Bronchial epithelial cell (primary cell): ENCODE data around the gene DPH7. TPM values are rescaled to one million over a fixed set of nuclear protein-coding genes. Genes with fewer than 3 reads are reported as not detected.
A peak's percentile ranks its signal among the peaks of the same experiment; 100 is the strongest.
"Not testable (repeated sequence)": the region's sequence is repeated elsewhere in the genome, so short reads cannot be mapped to it uniquely, and the experiment has no call there.

Source experiments
- DNase-seq: peaks from one replicate; pipeline ENCODE4 v3.0.0-alpha.2; 2010; ENCODE audit warnings: low read depth
- FAIRE-seq: peaks from 2 replicates; lab custom pipeline; 2011; peaks lifted over from hg19 to GRCh38; lab: Jason Lieb, UNC
- H3K27me3 ChIP-seq: 2 replicates; pipeline ENCODE4 v1.5.1; 2011; ENCODE audit warnings: low read length; ENCODE audit not compliant: control insufficient read depth, insufficient read depth
- H3K36me3 ChIP-seq: 2 replicates; pipeline ENCODE4 v1.5.1; 2011; ENCODE audit warnings: low read length; ENCODE audit not compliant: control insufficient read depth, insufficient read depth
- H3K4me3 ChIP-seq: 2 replicates; pipeline ENCODE4 v1.5.1; 2011; ENCODE audit warnings: mild to moderate bottlenecking, low read depth, low read length, control low read depth
- total RNA-seq: library from RNA; depleted of rRNA; stranded (reverse); fragments of >200 nt; gene quantifications from 2 replicates; pipeline ENCODE4 v1.2.1, GENCODE V29; 2014
- TF ChIP-seq, protein P1 (sequence below): IDR thresholded peaks from 2 replicates; pipeline ENCODE4 v1.5.1; 2011; ENCODE audit warnings: mild to moderate bottlenecking, moderate library complexity, low read length, control low read depth, inconsistent platforms; ENCODE audit not compliant: insufficient read depth, severe bottlenecking

Gene DPH7
- total RNA-seq, 1 donor from 2014 or later: 33.7 TPM

GRCh38 chr9:137534256-137535119 is 44.2 kb downstream of the DPH7 start:
- DNase-seq (peak; percentile 49), FAIRE-seq (no peak)
- no peaks in the 10 kb centered on the region for H3K36me3 ChIP-seq

DNA sequence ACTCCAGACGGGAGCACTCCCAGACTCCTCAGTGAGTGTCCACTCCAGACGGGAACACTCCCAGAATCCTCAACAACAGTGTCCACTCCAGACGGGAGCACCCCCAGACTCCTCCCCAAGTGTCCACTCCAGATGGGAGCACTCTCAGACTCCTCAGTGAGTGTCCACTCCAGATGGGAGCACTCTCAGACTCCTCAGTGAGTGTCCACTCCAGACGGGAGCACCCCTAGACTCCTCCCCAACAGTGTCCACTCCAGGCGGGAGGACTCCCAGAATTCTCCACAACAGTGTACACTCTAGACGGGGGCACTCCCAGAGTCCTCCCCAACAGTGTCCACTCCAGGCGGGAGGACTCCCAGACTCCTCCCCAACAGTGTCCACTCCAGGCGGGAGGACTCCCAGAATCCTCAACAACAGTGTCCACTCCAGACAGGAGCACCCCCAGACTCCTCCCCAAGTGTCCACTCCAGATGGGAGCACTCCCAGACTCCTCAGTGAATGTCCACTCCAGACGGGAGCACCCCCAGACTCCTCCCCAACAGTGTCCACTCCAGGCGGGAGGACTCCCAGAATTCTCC is 45.7 kb downstream of the DPH7 start:
- H3K36me3 ChIP-seq, DNase-seq, H3K4me3 ChIP-seq, FAIRE-seq, H3K27me3 ChIP-seq: not testable (repeated sequence)

More at GRCh38 chr9:137534256-137535119, 44.2 kb downstream of the DPH7 start:
- Histone ChIP-seq H3K27me3 (no peaks in the 10 kb centered on the region), H3K4me3 (no peak overlapping the region)
- TF ChIP-seq, protein P1, sequence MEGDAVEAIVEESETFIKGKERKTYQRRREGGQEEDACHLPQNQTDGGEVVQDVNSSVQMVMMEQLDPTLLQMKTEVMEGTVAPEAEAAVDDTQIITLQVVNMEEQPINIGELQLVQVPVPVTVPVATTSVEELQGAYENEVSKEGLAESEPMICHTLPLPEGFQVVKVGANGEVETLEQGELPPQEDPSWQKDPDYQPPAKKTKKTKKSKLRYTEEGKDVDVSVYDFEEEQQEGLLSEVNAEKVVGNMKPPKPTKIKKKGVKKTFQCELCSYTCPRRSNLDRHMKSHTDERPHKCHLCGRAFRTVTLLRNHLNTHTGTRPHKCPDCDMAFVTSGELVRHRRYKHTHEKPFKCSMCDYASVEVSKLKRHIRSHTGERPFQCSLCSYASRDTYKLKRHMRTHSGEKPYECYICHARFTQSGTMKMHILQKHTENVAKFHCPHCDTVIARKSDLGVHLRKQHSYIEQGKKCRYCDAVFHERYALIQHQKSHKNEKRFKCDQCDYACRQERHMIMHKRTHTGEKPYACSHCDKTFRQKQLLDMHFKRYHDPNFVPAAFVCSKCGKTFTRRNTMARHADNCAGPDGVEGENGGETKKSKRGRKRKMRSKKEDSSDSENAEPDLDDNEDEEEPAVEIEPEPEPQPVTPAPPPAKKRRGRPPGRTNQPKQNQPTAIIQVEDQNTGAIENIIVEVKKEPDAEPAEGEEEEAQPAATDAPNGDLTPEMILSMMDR: peak; percentile 74

GRCh38 chr9:137531099-137531765 is 47.5 kb downstream of the DPH7 start:
- no peaks in the 10 kb centered on the region for H3K27me3 ChIP-seq
- TF ChIP-seq, protein P1: no peak
- no peak for FAIRE-seq
- DNase-seq: no peak
- no peaks in the 10 kb centered on the region for H3K36me3 ChIP-seq
- H3K4me3 ChIP-seq: no peak overlapping the region

DNA sequence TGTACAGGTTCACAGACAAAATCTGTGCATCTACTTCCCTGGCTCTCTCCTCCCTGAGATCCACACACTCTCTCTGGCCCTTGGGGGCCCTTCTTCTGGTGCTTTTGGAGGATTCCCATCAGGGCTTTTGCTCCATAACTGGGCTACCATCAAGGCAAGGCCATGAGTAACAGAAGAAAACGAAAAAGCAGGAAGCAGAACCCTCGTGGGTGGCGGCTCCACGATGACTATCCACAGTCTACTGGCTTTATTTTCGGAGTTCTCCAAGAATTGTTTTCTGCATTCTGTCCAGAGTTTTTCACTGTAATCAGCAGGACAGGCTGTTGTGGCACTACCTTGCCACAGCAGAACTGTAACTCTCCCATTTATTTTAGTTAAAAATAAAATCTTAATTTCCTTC is 48.4 kb downstream of the DPH7 start:
- H3K36me3 ChIP-seq: no peaks in the 10 kb centered on the region
- FAIRE-seq (no peak), DNase-seq (no peak)
- TF ChIP-seq, protein P1: no peak
- no peak overlapping the region for H3K4me3 ChIP-seq
- H3K27me3 ChIP-seq: no peaks in the 10 kb centered on the region

- FAIRE-seq: peak; percentile 7
- Histone ChIP-seq H3K36me3 (no peaks in the 10 kb centered on the region), H3K27me3 (no peaks in the 10 kb centered on the region), H3K4me3 (no peak overlapping the region)
- DNase-seq: no peak
- TF ChIP-seq, protein P1: no peak
Observed at GRCh38 chr9:137524981-137525317, 53.8 kb downstream of the DPH7 start.
